T-helper 2 cell treated with Interferon-gamma antibody and Interleukin-4, amounts not matched to agents 5 μg/mL and 100 μg/mL, for 36 hours (primary cell): ENCODE measurements around the gene ASPDH.
A peak's percentile ranks its signal among the peaks of the same experiment; 100 is the strongest.

Experiments used
- DNase-seq: peaks from one replicate; pipeline ENCODE4 v3.0.0; 2021; ENCODE audit warnings: low spot score
- H3K27ac Mint-ChIP-seq: one replicate; pipeline ENCODE4 v1.8.0; 2021; ENCODE audit warnings: mild to moderate bottlenecking, mixed read lengths
- H3K27me3 Mint-ChIP-seq: one replicate; pipeline ENCODE4 v1.8.0; 2021; ENCODE audit warnings: low read depth, mixed read lengths
- H3K36me3 Mint-ChIP-seq: one replicate; pipeline ENCODE4 v1.8.0; 2021; ENCODE audit warnings: low read depth, mixed read lengths
- H3K4me1 Mint-ChIP-seq: one replicate; pipeline ENCODE4 v1.8.0; 2021; ENCODE audit warnings: low read depth, mixed read lengths
- H3K4me3 Mint-ChIP-seq: one replicate; pipeline ENCODE4 v1.8.0; 2022; ENCODE audit warnings: mild to moderate bottlenecking, moderate library complexity, mixed read lengths
- H3K9me3 Mint-ChIP-seq: one replicate; pipeline ENCODE4 v1.8.0; 2021; ENCODE audit warnings: mixed read lengths

The ASPDH gene

GRCh38 chr19:50513746-50514345 lies at the start of gene ASPDH:
Gene ASPDH (minus strand): TSS chr19:50513913. CDS start chr19:50513823, 90 bp downstream.
- H3K36me3 Mint-ChIP-seq: peaks cover under 1% of the 10 kb centered on the region
- no peaks in the 10 kb centered on the region for H3K9me3 Mint-ChIP-seq
- peaks cover 11% of the 10 kb centered on the region for H3K4me1 Mint-ChIP-seq
- no peak for DNase-seq
- peak within 1 kb of the TSS; percentile 57 for H3K27ac Mint-ChIP-seq
- peak within 1 kb of the TSS; percentile 49 for H3K4me3 Mint-ChIP-seq
- no peaks in the 10 kb centered on the region for H3K27me3 Mint-ChIP-seq

- Mint-ChIP-seq H3K27me3 (peaks cover 36% of the 10 kb centered on the region), H3K36me3 (no peaks in the 10 kb centered on the region), H3K9me3 (no peaks in the 10 kb centered on the region), H3K4me1 (peaks cover 8% of the 10 kb centered on the region), H3K4me3 (no peak overlapping the region), H3K27ac (no peak overlapping the region)
- no peak for DNase-seq
Observed at GRCh38 chr19:50562996-50563395, 49.3 kb upstream of the ASPDH start.

GRCh38 chr19:50562329-50562728 lies 48.6 kb upstream of the ASPDH start:
- no peak for DNase-seq
- peaks cover 36% of the 10 kb centered on the region for H3K27me3 Mint-ChIP-seq
- H3K36me3 Mint-ChIP-seq: no peaks in the 10 kb centered on the region
- H3K27ac Mint-ChIP-seq: no peak overlapping the region
- peaks cover 8% of the 10 kb centered on the region for H3K4me1 Mint-ChIP-seq
- H3K9me3 Mint-ChIP-seq: no peaks in the 10 kb centered on the region
- no peak overlapping the region for H3K4me3 Mint-ChIP-seq

DNA sequence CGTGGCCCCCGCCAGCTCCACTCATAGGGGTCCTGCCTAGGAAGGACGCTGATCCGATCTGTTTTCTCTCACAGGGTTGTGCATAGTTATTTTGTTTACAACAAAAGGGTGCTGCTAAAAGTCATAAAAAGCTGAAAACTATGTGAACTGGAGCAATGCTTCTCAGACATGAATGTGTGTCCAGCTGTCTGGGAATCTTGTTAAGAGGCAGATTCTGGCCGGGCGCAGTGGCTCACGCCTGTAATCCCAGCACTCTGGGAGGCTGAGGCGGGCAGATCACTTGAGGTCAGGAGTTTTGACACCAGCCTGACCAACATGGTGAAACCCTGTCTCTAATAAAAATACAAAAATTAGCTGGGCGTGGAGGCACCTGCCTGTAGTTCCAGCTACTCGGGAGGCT lies 45.9 kb upstream of the ASPDH start:
- H3K4me3 Mint-ChIP-seq: no peak overlapping the region
- H3K4me1 Mint-ChIP-seq: peaks cover 3% of the 10 kb centered on the region
- no peak overlapping the region for H3K27ac Mint-ChIP-seq
- H3K27me3 Mint-ChIP-seq: peaks cover 24% of the 10 kb centered on the region
- no peak for DNase-seq
- no peaks in the 10 kb centered on the region for H3K9me3 Mint-ChIP-seq
- H3K36me3 Mint-ChIP-seq: no peaks in the 10 kb centered on the region

DNA sequence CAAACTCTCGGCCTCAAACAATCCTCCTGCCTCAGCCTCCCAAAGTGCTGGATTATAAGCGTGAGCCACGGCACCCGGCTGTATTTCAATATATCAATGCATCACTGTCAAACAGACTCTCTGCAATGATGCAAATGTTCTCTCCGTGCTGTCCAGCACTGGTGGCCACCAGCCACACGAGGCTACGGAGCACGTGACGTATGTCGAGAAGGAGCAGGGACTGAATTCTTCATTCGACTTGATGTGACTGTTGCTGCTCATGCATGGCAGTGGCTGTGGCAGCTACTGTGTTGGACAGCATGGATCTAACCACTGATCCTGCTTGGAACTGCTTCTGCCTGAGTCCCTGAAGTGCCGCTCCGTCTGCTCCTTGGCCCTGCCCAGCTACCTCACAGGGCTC lies 44.7 kb upstream of the ASPDH start:
- no peak for DNase-seq
- H3K4me3 Mint-ChIP-seq: no peak overlapping the region
- H3K27ac Mint-ChIP-seq: no peak overlapping the region
- H3K36me3 Mint-ChIP-seq: no peaks in the 10 kb centered on the region
- no peaks in the 10 kb centered on the region for H3K9me3 Mint-ChIP-seq
- peaks cover 3% of the 10 kb centered on the region for H3K4me1 Mint-ChIP-seq
- peaks cover 20% of the 10 kb centered on the region for H3K27me3 Mint-ChIP-seq

DNA sequence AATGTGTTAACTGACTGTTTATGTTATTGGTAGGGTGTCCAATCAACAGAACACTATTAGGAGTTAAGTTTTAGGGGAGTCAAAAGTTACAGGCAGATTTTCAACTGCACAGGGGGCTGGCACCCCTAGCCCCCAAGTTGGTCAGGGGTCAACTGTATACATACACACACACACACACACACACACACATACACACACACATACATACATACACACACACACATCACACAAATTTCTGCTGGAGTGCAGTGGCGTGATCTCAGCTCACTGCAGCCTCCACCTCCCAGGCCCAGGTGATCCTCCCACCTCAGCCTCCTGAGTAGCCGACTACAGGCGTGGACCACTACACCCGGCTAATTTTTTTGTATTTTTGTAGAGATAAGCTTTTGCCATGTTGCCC lies 44.3 kb upstream of the ASPDH start:
- Mint-ChIP-seq H3K4me1 (peaks cover 3% of the 10 kb centered on the region), H3K27me3 (peaks cover 24% of the 10 kb centered on the region), H3K9me3 (no peaks in the 10 kb centered on the region), H3K4me3 (no peak overlapping the region), H3K27ac (no peak overlapping the region), H3K36me3 (no peaks in the 10 kb centered on the region)
- DNase-seq: no peak

GRCh38 chr19:50557009-50557613 lies 43.4 kb upstream of the ASPDH start:
- H3K4me3 Mint-ChIP-seq: no peak overlapping the region
- H3K36me3 Mint-ChIP-seq: no peaks in the 10 kb centered on the region
- H3K9me3 Mint-ChIP-seq: no peaks in the 10 kb centered on the region
- H3K4me1 Mint-ChIP-seq: peaks cover 3% of the 10 kb centered on the region
- DNase-seq: no peak
- no peak overlapping the region for H3K27ac Mint-ChIP-seq
- H3K27me3 Mint-ChIP-seq: peaks cover 33% of the 10 kb centered on the region

DNA sequence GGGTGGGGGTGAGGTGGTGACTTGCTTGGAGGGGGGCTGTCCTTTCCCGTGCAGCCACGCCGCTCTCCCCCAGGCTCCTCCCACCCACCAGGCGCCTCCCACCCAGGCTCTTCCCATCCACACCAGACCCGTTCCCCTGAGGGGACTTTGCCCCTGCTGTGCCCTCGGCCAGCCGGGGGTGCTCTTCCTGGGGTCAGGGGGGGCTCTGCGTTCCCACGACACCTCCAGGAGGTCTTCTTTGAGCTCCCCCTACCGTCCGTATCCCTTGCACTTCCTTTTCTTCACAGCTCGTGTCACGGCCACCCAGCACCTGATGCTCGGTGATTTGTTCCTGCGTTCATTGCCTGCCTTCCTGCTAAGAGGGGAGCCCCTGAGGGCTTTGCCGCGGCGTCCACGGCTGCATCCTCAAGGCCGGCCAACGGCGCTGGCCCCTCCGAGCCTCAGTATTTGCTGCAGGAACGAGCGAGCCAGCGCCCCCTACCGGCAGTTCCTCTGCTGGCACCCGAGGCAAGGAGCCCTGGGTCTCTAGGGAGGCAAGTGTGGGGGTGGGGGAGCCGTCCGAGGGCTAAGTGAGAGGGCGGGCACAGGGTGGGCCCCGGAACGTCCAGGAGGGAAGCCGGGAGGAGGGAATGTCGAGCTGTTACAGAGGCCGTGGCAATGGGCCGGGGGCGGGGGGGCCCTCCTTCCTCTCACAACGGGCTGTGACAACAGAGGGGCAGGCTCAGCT lies 42.7 kb upstream of the ASPDH start:
- Mint-ChIP-seq H3K36me3 (no peaks in the 10 kb centered on the region), H3K27ac (peak overlapping the region; percentile 62), H3K4me3 (peak overlapping the region; percentile 99), H3K4me1 (peaks cover 3% of the 10 kb centered on the region), H3K27me3 (peaks cover 37% of the 10 kb centered on the region), H3K9me3 (no peaks in the 10 kb centered on the region)
- DNase-seq: peak; percentile 76

DNA sequence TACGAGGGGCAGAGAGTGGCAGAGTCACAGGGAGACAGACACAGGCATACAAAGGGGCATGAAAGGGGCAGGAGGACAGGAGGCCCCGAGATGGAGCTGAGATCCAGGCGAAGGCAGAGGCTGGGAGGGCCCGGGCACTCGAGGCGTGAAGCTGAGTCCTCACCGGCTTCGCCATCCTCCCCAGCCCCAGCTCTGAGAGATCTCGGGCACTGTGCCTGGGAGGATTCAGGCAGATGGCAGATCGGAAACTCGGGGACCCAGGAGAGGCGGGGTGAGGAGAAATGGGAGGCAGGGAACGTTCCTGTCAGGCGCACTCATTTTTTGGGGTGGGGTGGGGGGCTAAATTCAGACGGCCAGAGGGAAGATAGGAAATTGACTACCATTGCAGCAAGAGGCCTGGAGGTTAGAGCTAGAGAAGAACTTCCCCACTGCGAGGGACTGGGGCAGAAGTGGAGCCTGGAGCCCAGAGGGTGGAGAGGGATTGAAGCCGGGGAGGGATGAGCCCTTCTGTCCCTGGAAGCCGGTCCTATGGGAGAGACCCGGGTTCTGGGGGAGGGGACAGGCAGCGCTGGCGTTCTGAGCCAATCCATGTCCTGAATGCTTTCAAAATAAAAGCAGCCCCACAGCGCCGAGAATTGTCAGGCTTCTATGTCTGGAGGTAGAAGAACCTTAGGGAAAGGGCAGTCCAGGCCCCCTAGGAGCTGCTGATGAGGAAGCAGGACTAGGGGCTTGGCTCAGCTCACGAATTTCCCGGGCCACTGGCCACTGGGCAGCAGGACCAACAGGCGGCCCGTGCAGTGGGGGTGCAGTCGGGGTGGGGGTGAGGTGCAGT lies 42.0 kb upstream of the ASPDH start:
- peaks cover 3% of the 10 kb centered on the region for H3K4me1 Mint-ChIP-seq
- peak overlapping the region; percentile 61 for H3K4me3 Mint-ChIP-seq
- peaks cover 38% of the 10 kb centered on the region for H3K27me3 Mint-ChIP-seq
- no peaks in the 10 kb centered on the region for H3K9me3 Mint-ChIP-seq
- no peak overlapping the region for H3K27ac Mint-ChIP-seq
- DNase-seq: no peak
- no peaks in the 10 kb centered on the region for H3K36me3 Mint-ChIP-seq

GRCh38 chr19:50555033-50555432 lies 41.3 kb upstream of the ASPDH start:
- H3K36me3 Mint-ChIP-seq: no peaks in the 10 kb centered on the region
- DNase-seq: no peak
- H3K9me3 Mint-ChIP-seq: no peaks in the 10 kb centered on the region
- peaks cover 43% of the 10 kb centered on the region for H3K27me3 Mint-ChIP-seq
- no peak overlapping the region for H3K27ac Mint-ChIP-seq
- H3K4me3 Mint-ChIP-seq: peak overlapping the region; percentile 5
- H3K4me1 Mint-ChIP-seq: peaks cover 3% of the 10 kb centered on the region

GRCh38 chr19:50554212-50554611 lies 40.5 kb upstream of the ASPDH start:
- no peak for DNase-seq
- H3K36me3 Mint-ChIP-seq: no peaks in the 10 kb centered on the region
- H3K4me1 Mint-ChIP-seq: peaks cover 3% of the 10 kb centered on the region
- no peak overlapping the region for H3K4me3 Mint-ChIP-seq
- H3K27ac Mint-ChIP-seq: no peak overlapping the region
- H3K9me3 Mint-ChIP-seq: no peaks in the 10 kb centered on the region
- peaks cover 42% of the 10 kb centered on the region for H3K27me3 Mint-ChIP-seq

DNA sequence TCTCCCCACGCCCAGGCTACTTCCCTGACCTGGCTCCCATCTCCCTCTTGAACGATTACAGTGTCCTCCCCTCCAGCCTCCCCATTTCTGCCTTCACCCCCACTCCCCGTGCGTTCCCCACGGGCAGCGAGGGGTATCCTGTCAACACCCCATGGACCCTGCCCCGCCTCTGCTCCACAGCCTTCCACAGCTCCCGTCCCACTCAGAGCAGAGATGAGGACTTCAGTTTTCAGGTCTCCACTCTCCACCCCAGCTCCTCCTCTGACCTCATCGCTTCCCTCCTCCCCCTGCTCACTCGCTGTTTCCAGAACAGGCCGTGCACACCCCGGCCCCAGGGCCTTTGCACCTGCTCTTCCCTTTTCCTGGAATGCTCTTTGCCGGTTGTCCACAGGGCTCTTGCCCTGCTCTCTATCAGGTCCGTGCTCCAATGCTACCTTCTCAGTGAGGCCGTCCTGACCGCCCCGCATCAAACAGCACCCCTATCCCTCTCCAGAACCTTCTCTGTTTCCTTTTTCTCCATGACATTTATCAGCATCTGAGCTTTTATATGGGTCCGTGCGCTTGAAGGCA lies 39.5 kb upstream of the ASPDH start:
- Mint-ChIP-seq H3K27me3 (peaks cover 44% of the 10 kb centered on the region), H3K9me3 (no peaks in the 10 kb centered on the region), H3K36me3 (no peaks in the 10 kb centered on the region), H3K4me3 (no peak overlapping the region), H3K27ac (no peak overlapping the region), H3K4me1 (peaks cover 3% of the 10 kb centered on the region)
- DNase-seq: no peak

DNA sequence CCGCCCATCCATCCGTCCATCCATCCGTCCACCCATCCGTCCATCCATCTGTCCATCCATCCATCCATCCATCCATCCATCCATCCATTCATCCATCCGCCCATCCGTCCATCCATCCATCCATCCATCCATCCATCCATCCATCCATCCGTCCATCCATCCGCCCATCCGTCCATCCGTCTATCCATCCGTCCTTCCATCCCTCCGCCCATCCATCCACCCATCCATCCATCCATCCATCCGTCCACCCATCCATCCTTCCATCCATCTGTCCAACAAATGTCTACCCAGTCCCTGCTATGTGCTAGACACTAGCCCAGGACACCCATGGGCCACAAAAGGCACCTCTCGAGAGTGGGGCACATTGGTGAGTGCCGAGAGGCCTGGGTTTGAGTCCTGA lies 38.8 kb upstream of the ASPDH start:
- Mint-ChIP-seq H3K9me3 (no peaks in the 10 kb centered on the region), H3K4me3 (no peak overlapping the region), H3K27ac (no peak overlapping the region), H3K27me3 (peaks cover 44% of the 10 kb centered on the region), H3K4me1 (peaks cover 3% of the 10 kb centered on the region), H3K36me3 (no peaks in the 10 kb centered on the region)
- no peak for DNase-seq
